GM20000 (cell line): ENCODE data around the gene MMUT.

Experiments
- DNase-seq: peaks from one replicate; pipeline ENCODE4 v3.0.0; 2012; ENCODE audit warnings: low spot score
- CTCF ChIP-seq: IDR thresholded peaks from 2 replicates; pipeline ENCODE4 v1.5.1; 2012; ENCODE audit warnings: mild to moderate bottlenecking, control low read depth; ENCODE audit errors: extremely low read depth, missing control alignments

The MMUT gene

GRCh38 chr6:49462071-49462470, 982 bp downstream of the MMUT start:
- DNase-seq: no peak
- TF ChIP-seq CTCF: no peak

- DNase-seq: no peak
- no peak for TF ChIP-seq CTCF
These were observed 5.3 kb downstream of the MMUT start for GRCh38 chr6:49457771-49458170.

GRCh38 chr6:49454787-49455709, 8.0 kb downstream of the MMUT start:
- no peak for TF ChIP-seq CTCF

GRCh38 chr6:49453221-49453620, 9.8 kb downstream of the MMUT start:
- no peak for DNase-seq
- TF ChIP-seq CTCF: no peak

More at GRCh38 chr6:49454787-49455709, 8.0 kb downstream of the MMUT start:
- no peak for DNase-seq

GRCh38 chr6:49430866-49431265, 32.2 kb downstream of the MMUT start:
- no peak for DNase-seq
- TF ChIP-seq CTCF: no peak

GRCh38 chr6:49430187-49430586, 32.9 kb downstream of the MMUT start:
- no peak for TF ChIP-seq CTCF
- DNase-seq: no peak

- TF ChIP-seq CTCF: no peak
- no peak for DNase-seq
These were observed 39.2 kb downstream of the MMUT start for GRCh38 chr6:49423817-49424216.
